BLaER1 treated with 17β-estradiol and CSF1 and Interleukin-3, amounts not matched to agents 10 nM and 100 nM (cell line): ENCODE results near the gene GNAQ.

Experiments
- H3K27ac ChIP-seq, 11 experiments: shearing (Covaris generic); formaldehyde crosslinking; 2 replicates each; pipeline ENCODE4 v1.8.1; 2022
- H3K27me3 ChIP-seq, 11 experiments: shearing (Covaris generic); formaldehyde crosslinking; 2 replicates each; pipeline ENCODE4 v1.8.1; 2022
- H3K36me3 ChIP-seq, 11 experiments: shearing (Covaris generic); formaldehyde crosslinking; 2 replicates each; pipeline ENCODE4 v1.8.1; 2022
- H3K4me1 ChIP-seq, 10 experiments: shearing (Covaris generic); formaldehyde crosslinking; 2 replicates each; pipeline ENCODE4 v1.8.1; 2022
- H3K4me2 ChIP-seq, 11 experiments: shearing (Covaris generic); formaldehyde crosslinking; 2 replicates each; pipeline ENCODE4 v1.8.1; 2022
- H3K4me3 ChIP-seq, 10 experiments: shearing (Covaris generic); formaldehyde crosslinking; 2 replicates each; pipeline ENCODE4 v1.8.1; 2022
- H3K9ac ChIP-seq, 11 experiments: shearing (Covaris generic); formaldehyde crosslinking; 2 replicates each; pipeline ENCODE4 v1.8.1; 2022
- H3K9me3 ChIP-seq, 11 experiments: shearing (Covaris generic); formaldehyde crosslinking; replicated peaks in 1 of 11; 2 replicates each; pipeline ENCODE4 v1.8.1; 2022
- H4K20me1 ChIP-seq, 11 experiments: shearing (Covaris generic); formaldehyde crosslinking; 2 replicates each; pipeline ENCODE4 v1.8.1; 2022
- Cebpa-rat ChIP-seq, 11 experiments: shearing (Covaris generic); IDR thresholded peaks; 2 replicates each; pipeline ENCODE4 v1.8.1; 2022

GNAQ gene

DNA sequence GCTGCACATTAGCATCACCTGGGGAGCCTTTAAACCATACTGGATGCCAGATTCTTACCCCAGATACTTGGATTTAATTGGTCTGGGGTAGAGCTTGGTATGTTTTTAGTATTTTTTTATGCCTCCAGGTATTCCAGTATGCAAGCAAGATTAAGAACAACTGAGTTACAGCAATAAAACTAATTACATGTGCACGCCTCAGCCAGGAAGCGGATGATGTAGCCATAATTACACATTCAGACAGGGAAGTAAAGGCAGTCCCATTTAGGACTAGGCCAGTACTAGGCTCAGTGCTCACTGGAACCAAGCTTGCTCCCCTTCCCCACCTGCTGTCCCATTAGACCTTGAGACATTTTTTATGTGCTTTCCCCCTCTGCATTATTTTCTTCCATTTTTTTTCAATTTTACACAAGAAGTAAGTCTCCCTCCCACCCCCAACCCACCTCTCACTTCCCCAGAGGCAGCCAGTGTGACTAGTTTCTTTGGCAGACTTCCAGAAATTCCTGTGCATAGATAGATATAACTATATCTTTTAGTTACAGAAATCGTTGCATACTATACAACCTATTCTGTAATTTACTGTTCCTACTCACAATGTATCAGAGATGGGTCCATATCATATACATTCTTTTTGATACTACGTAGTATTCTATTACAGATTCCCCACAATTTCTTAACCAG lies 7.1 kb upstream of the GNAQ start:
- no peak overlapping the region for H3K27ac ChIP-seq
- peak overlapping the region in 5 of 11 experiments; percentile 23 to 44 (median 30); a peak in 6 of 22 replicates for H3K4me2 ChIP-seq
- H3K27me3 ChIP-seq, result peaks cover 0 to 16% (median 10%) of the 10 kb centered on the region in 11 experiments; a peak in 17 of 22 replicates
- no peak for TF ChIP-seq Cebpa-rat (IDR thresholded peaks at IDR 0.05)
- H3K9ac ChIP-seq, result no peak overlapping the region
- no peak overlapping the region for H3K4me3 ChIP-seq
- no peaks in the 10 kb centered on the region for H4K20me1 ChIP-seq
- no peaks in the 10 kb centered on the region for H3K36me3 ChIP-seq
- no peaks in the 10 kb centered on the region for H3K9me3 ChIP-seq
- peaks cover 0 to 29% (median 4%) of the 10 kb centered on the region in 10 experiments; a peak in 9 of 20 replicates for H3K4me1 ChIP-seq

DNA sequence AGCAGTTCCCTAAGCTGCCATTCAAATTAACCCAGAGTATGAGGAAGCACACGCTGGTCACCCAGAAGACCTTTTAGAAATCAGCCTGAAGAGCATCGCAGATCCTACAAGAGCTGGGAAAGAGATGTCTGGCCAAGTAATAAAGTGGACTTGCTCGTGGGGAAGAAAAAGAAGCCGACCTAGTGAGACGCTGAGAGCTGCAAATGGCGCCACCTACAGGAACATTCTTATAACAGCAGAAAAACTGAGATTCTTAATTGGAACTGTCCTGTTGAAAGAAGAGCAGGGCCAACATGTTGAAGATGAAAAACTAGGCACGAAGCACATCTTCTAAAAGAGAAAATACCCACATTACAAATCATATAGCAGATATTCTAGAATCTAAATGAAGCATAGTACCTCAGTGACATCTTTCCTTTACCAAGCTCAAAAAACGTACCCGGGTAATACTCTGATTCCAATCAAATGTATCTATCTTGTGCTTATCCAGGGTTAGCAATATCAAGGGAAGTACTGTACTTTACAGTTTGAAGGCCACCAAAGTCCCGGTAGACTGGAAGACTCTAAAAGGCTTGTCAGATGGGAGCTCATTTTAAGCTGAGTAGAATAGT lies 3.9 kb upstream of the GNAQ start:
- no peak overlapping the region for H3K4me3 ChIP-seq
- peaks cover 0 to 6% (median 2%) of the 10 kb centered on the region in 11 experiments; a peak in 13 of 22 replicates for H4K20me1 ChIP-seq
- H3K4me2 ChIP-seq, result peak overlapping the region in 4 of 11 experiments; percentile 27 to 78 (median 48); a peak in 9 of 22 replicates
- no peak for TF ChIP-seq Cebpa-rat (IDR thresholded peaks at IDR 0.05)
- H3K4me1 ChIP-seq, result peaks cover 9 to 40% (median 17%) of the 10 kb centered on the region in 10 experiments
- no peak overlapping the region; a peak in 1 of 22 replicates for H3K9ac ChIP-seq
- no peaks in the 10 kb centered on the region for H3K9me3 ChIP-seq
- peak overlapping the region in 2 of 11 experiments; percentile 21; a peak in 1 of 22 replicates for H3K27ac ChIP-seq
- H3K27me3 ChIP-seq, result peaks cover 3 to 45% (median 39%) of the 10 kb centered on the region in 11 experiments; a peak in 21 of 22 replicates
- H3K36me3 ChIP-seq, result no peaks in the 10 kb centered on the region

DNA sequence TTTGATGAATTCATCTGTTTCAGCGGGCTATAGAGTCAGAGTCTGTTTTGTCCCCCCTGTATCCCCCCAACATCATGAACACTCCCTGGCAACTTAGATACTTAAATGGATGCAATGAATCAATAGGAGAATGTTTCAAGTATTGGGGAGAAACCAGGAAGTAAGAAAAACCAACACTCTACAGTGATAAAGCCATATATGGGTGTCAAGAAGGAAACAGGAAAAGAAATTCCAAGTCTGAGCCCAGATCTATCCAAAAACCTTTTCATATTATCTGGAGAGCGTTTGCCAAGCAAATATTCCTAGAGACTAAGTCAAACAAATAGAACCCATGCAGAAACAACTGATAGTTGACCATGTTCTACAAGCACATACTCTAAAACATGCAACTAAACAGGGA lies 2.3 kb upstream of the GNAQ start:
- H3K4me3 ChIP-seq, result no peak overlapping the region
- no peak overlapping the region for H3K9ac ChIP-seq
- H3K4me1 ChIP-seq, result peaks cover 24 to 37% (median 28%) of the 10 kb centered on the region in 10 experiments
- no peaks in the 10 kb centered on the region for H3K9me3 ChIP-seq
- no peak for TF ChIP-seq Cebpa-rat (IDR thresholded peaks at IDR 0.05)
- peaks cover 3 to 61% (median 54%) of the 10 kb centered on the region in 11 experiments; a peak in 21 of 22 replicates for H3K27me3 ChIP-seq
- peak overlapping the region in 7 of 11 experiments; percentile 77 to 88 (median 81); a peak in 11 of 22 replicates for H3K4me2 ChIP-seq
- peaks cover 2 to 22% (median 18%) of the 10 kb centered on the region in 11 experiments; a peak in 18 of 22 replicates for H4K20me1 ChIP-seq
- H3K27ac ChIP-seq, result no peak overlapping the region
- H3K36me3 ChIP-seq, result no peaks in the 10 kb centered on the region

DNA sequence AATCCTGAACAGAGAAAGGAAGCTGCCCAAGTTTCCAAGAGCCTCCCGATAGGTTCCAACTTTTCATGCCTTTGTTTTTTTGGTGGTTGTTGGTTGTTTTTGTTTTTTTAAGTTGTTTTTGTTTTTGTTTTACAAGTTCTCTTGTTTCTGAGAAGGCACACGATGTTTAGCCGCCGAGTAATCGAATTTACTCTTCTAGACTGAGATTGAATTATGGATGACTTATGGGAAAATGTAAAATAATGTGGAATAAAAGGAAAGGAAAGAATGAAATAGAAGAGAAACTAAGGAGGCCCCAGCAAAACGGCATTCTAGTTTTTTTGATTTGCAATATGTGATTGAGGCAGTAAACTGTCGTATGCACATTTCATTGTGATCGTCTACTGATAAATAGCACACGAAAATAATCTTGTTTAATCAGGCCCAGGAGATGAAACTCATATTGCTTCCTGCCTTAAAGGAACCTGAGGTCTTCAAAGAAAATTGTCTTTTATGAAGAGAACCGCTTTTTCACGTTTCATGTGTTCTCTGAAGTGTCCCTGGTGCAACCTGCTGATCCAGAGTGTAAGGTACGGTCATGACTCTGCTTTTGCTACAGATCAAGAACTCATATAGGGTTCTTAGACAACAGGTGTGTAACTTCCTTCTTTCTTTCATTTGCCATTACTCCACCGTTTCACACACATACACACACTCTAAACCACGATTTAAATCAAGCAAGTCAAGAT lies 1.3 kb upstream of the GNAQ start:
- peak overlapping the region; percentile 81 to 93 (median 87) for H3K4me3 ChIP-seq
- TF ChIP-seq Cebpa-rat (IDR thresholded peaks at IDR 0.05), result no peak
- H3K27me3 ChIP-seq, result peaks cover 3 to 64% (median 55%) of the 10 kb centered on the region in 11 experiments; a peak in 21 of 22 replicates
- no peaks in the 10 kb centered on the region for H3K36me3 ChIP-seq
- H3K4me2 ChIP-seq, result peak overlapping the region; percentile 77 to 88 (median 81)
- peak overlapping the region; percentile 87 to 98 (median 95) for H3K27ac ChIP-seq
- peaks cover 9 to 29% (median 24%) of the 10 kb centered on the region in 11 experiments; a peak in 18 of 22 replicates for H4K20me1 ChIP-seq
- peaks cover 25 to 41% (median 33%) of the 10 kb centered on the region in 10 experiments for H3K4me1 ChIP-seq
- H3K9me3 ChIP-seq, result no peaks in the 10 kb centered on the region
- H3K9ac ChIP-seq, result peak overlapping the region; percentile 89 to 97 (median 94)

DNA sequence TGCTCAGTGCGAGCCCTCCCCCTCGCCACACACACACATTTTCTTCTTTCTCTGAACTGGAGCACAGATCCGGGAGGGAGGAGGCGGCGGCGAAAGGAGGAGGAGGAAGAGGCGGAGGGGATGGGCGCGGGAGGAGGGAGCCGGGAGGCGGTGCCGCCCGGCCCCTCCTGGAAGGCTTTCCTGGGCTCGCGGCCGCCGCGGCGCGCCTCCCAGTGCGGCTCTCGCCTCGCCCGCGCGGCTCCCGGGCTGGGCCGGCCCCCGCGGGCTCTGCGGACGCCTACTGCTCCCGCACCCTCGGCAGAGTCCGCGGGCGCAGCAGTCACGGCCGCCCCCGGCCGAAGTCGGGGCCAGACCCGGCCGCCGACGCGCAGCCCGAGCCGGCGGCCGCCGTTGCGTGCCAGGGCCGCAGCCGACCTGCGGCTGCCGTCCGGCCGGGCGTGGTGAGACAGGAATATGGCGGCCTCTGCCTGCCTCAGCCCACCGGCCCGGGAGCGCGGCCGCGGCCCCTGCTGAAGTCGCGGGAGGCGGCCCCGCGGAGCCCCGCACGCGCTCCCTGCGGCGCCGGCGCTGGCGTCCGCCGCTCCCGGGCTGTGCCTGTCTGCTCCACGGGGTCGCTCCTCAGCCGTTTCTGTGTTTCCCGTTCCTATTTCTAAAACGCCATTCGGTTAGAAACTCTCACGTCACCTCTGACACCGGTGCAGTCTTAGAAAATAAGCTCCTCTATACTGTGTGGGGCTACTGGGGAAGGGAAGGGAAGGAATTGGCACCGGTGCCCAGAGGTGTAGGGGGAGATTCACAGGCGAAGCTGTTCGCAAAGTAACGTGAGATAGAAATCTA lies 500 bp upstream of the GNAQ start:
- peaks cover 0 to 5% (median 0%) of the 10 kb centered on the region in 11 experiments; a peak in 1 of 22 replicates for H3K36me3 ChIP-seq
- H4K20me1 ChIP-seq, result peaks cover 9 to 35% (median 29%) of the 10 kb centered on the region in 11 experiments; a peak in 18 of 22 replicates
- peak overlapping the region; percentile 81 to 93 (median 87) for H3K4me3 ChIP-seq
- H3K9me3 ChIP-seq, result no peaks in the 10 kb centered on the region
- peak overlapping the region; percentile 77 to 88 (median 81) for H3K4me2 ChIP-seq
- H3K27me3 ChIP-seq, result peaks cover 3 to 64% (median 55%) of the 10 kb centered on the region in 11 experiments; a peak in 21 of 22 replicates
- H3K27ac ChIP-seq, result peak overlapping the region; percentile 87 to 98 (median 95)
- TF ChIP-seq Cebpa-rat (IDR thresholded peaks at IDR 0.05), result no peak
- H3K9ac ChIP-seq, result peak overlapping the region; percentile 89 to 97 (median 94)
- H3K4me1 ChIP-seq, result peaks cover 25 to 49% (median 33%) of the 10 kb centered on the region in 10 experiments

DNA sequence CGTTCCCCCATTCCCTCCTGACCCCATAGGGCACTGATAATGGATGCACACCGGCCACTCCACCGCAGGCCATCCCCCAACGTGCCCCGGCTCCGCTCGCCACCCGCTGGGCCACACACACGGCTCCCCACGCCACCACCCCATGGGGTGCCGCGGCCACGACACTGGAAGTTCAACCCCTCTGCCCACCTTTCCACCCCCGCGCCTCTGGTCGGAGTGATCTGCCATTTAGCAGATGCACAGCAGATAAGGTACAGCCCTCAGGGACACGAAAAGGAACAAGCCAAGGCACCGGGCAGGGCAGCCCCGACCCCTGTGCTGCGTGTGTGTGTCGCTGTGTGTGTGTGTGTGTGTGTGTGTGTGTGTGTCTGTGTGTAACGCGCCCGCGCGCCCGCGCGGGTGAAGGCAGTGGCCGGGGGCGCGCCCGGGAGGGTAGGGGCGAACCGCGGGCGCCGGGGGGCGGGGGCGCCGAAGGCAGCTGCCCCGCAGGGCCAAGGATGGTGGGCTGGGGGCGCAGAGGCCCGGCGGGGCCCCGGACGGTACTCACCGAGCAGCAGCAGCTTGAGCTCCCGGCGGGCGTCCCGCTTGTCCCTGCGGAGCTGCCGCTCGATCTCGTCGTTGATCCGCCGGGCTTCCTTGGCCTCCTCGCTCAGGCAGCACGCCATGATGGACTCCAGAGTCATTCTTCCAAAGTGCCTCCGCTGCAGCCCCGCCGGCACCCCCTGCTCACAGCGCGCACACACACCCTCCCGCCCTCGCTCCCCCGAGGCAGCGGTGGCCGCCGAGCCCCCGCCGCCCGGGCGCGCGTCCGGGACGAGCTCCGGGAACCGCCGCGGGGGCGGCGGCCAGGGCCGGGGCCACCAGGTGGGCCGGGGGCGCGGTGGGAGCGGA lies 813 bp downstream of the GNAQ start:
- Histone ChIP-seq H3K27ac (peak overlapping the region; percentile 84 to 98 (median 92)), H3K4me1 (peaks cover 25 to 60% (median 40%) of the 10 kb centered on the region in 10 experiments), H3K9ac (peak overlapping the region; percentile 89 to 97 (median 94)), H4K20me1 (peaks cover 9 to 47% (median 32%) of the 10 kb centered on the region in 11 experiments; a peak in 18 of 22 replicates), H3K4me3 (peak overlapping the region; percentile 81 to 93 (median 87)), H3K9me3 (no peaks in the 10 kb centered on the region), H3K27me3 (peaks cover 3 to 64% (median 55%) of the 10 kb centered on the region in 11 experiments; a peak in 21 of 22 replicates), H3K36me3 (peaks cover 0 to 5% (median 0%) of the 10 kb centered on the region in 11 experiments; a peak in 1 of 22 replicates), H3K4me2 (peak overlapping the region; percentile 76 to 95 (median 89))
- no peak for TF ChIP-seq Cebpa-rat (IDR thresholded peaks at IDR 0.05)

DNA sequence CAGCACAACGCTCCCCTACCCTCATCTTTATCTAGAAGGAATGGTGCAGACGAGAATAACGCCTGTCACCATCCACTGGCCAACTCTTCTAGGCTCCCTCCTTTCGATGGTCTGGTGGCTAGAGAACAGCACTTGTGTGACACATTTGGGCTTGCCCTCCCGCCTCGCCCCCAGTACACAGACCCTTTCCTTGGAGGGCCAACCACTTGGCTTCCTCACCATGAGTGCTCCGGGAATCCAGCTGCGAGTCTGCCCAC lies 1.4 kb downstream of the GNAQ start:
- Histone ChIP-seq H3K27me3 (peaks cover 3 to 63% (median 55%) of the 10 kb centered on the region in 11 experiments; a peak in 21 of 22 replicates), H4K20me1 (peaks cover 9 to 52% (median 32%) of the 10 kb centered on the region in 11 experiments; a peak in 18 of 22 replicates), H3K4me1 (peaks cover 25 to 62% (median 42%) of the 10 kb centered on the region in 10 experiments), H3K27ac (peak overlapping the region; percentile 84 to 98 (median 92)), H3K9me3 (no peaks in the 10 kb centered on the region), H3K4me3 (peak overlapping the region; percentile 81 to 93 (median 87)), H3K4me2 (peak overlapping the region; percentile 76 to 95 (median 89)), H3K9ac (peak overlapping the region; percentile 89 to 97 (median 94)), H3K36me3 (peaks cover 0 to 5% (median 0%) of the 10 kb centered on the region in 11 experiments; a peak in 1 of 22 replicates)
- TF ChIP-seq Cebpa-rat (IDR thresholded peaks at IDR 0.05), result no peak
